Measurements from ENCODE around the gene AGPAT3. TPM values are rescaled to one million over a fixed set of nuclear protein-coding genes. Genes with fewer than 3 reads are reported as not detected.

Gene AGPAT3
- total RNA-seq, 1 donor from 2014 or later: 63.2 TPM

DNA sequence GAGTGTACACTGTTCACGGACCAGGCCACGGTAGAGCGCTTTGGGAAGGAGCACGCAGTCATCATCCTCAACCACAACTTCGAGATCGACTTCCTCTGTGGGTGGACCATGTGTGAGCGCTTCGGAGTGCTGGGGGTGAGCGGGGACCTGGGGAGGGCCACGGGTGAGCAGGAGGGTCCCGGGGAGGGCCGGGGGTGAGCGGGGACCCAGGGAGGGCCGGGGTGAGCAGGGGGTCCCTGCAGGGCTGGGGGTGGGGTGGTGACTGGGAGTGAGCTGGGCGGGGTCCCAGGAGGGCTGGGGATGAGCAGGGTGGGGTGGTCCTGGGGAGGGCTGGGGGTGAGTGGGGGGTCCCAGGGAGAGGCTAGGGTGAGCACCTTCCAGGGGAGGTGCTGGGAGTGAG, 103.0 kb downstream of the AGPAT3 start:
- Mint-ChIP-seq H3K36me3 (ENCODE audit: unreplicated experiment) (peaks cover 32% of the 10 kb centered on the region), H3K27ac (ENCODE audit: unreplicated experiment) (no peak overlapping the region)

DNA sequence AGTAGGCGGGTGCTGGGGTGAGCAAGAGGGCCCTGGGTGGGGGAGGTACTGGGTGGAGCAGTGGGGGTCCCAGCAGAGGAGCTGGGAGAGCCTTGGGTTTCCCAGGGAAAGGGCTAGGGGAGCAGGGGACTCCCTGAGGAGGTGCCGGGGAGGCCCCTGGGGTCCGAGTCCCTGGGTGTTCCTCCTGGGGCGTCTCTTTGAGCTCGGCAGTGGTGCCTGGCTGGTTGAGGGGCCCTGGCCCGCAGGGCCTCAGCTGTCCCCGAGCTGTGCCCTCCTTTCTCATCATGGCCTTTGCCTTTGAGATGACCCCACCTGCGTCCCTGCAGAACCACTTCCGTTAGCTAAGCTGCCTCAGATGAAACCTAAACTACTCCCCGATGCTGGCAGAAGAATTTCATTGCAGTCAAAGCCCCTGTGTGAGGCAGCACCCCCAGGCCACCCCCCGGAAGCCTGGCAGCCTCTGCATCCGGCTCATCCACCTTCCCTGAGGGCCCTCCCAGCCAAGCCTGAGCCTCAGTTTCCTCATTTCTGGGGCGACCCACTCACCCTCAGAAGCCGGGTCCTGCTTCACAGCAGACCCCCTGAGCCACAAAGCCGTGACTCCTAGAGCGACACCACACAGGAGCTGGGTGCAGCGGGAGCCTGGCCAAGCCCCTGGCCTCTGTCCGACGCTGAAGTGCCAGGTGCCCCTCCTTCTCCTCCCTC, 103.5 kb downstream of the AGPAT3 start:
- peaks cover 30% of the 10 kb centered on the region for H3K36me3 Mint-ChIP-seq (ENCODE audit: unreplicated experiment)
- H3K9me3 Mint-ChIP-seq (ENCODE audit: unreplicated experiment): no peaks in the 10 kb centered on the region
- no peak overlapping the region for H3K4me3 Mint-ChIP-seq (ENCODE audit: unreplicated experiment)
- H3K4me1 Mint-ChIP-seq (ENCODE audit: unreplicated experiment): no peaks in the 10 kb centered on the region
- DNase-seq (ENCODE audit: extremely low spot score, unreplicated experiment): no peak
- TF ChIP-seq, protein P1, sequence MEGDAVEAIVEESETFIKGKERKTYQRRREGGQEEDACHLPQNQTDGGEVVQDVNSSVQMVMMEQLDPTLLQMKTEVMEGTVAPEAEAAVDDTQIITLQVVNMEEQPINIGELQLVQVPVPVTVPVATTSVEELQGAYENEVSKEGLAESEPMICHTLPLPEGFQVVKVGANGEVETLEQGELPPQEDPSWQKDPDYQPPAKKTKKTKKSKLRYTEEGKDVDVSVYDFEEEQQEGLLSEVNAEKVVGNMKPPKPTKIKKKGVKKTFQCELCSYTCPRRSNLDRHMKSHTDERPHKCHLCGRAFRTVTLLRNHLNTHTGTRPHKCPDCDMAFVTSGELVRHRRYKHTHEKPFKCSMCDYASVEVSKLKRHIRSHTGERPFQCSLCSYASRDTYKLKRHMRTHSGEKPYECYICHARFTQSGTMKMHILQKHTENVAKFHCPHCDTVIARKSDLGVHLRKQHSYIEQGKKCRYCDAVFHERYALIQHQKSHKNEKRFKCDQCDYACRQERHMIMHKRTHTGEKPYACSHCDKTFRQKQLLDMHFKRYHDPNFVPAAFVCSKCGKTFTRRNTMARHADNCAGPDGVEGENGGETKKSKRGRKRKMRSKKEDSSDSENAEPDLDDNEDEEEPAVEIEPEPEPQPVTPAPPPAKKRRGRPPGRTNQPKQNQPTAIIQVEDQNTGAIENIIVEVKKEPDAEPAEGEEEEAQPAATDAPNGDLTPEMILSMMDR (IDR thresholded peaks at IDR 0.05): no peak
- H3K27me3 Mint-ChIP-seq (ENCODE audit: unreplicated experiment): no peaks in the 10 kb centered on the region
- no peak overlapping the region for H3K27ac Mint-ChIP-seq (ENCODE audit: unreplicated experiment)

More for the DNA sequence above, 103.0 kb downstream of the AGPAT3 start:
- no peak for DNase-seq (ENCODE audit: extremely low spot score, unreplicated experiment)
- no peak overlapping the region for H3K4me3 Mint-ChIP-seq (ENCODE audit: unreplicated experiment)
- TF ChIP-seq, protein P1 (IDR thresholded peaks at IDR 0.05): no peak
- H3K9me3 Mint-ChIP-seq (ENCODE audit: unreplicated experiment): no peaks in the 10 kb centered on the region
- H3K4me1 Mint-ChIP-seq (ENCODE audit: unreplicated experiment): no peaks in the 10 kb centered on the region
- no peaks in the 10 kb centered on the region for H3K27me3 Mint-ChIP-seq (ENCODE audit: unreplicated experiment)

DNA sequence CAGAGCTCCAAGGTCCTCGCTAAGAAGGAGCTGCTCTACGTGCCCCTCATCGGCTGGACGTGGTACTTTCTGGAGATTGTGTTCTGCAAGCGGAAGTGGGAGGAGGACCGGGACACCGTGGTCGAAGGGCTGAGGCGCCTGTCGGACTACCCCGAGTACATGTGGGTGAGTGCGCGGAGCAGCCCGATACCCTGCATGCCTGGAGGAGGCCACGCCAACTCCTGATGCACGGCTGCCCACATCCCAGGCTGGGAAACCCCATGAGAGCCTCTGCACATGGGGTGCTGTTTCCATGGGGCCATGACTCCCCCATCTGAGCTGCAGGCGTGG, 104.1 kb downstream of the AGPAT3 start:
- Mint-ChIP-seq H3K27ac (ENCODE audit: unreplicated experiment) (no peak overlapping the region), H3K9me3 (ENCODE audit: unreplicated experiment) (no peaks in the 10 kb centered on the region), H3K4me3 (ENCODE audit: unreplicated experiment) (no peak overlapping the region), H3K27me3 (ENCODE audit: unreplicated experiment) (no peaks in the 10 kb centered on the region), H3K36me3 (ENCODE audit: unreplicated experiment) (peaks cover 26% of the 10 kb centered on the region), H3K4me1 (ENCODE audit: unreplicated experiment) (no peaks in the 10 kb centered on the region)
- DNase-seq (ENCODE audit: extremely low spot score, unreplicated experiment): no peak
- TF ChIP-seq, protein P1 (IDR thresholded peaks at IDR 0.05): no peak

DNA sequence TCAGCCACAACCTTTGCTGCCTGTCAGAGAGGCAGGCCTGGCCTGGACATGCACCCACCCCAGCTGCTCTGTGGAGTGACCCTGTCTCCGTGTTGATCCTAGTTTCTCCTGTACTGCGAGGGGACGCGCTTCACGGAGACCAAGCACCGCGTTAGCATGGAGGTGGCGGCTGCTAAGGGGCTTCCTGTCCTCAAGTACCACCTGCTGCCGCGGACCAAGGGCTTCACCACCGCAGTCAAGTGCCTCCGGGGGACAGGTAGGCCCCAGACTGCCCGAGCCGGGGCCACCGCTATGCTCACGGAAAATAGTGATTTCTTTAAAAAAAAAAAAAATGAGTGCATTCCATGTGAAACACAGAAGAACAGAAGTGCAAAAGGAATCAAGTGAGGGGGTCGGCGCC, 105.5 kb downstream of the AGPAT3 start:
- Mint-ChIP-seq H3K27ac (ENCODE audit: unreplicated experiment) (no peak overlapping the region), H3K36me3 (ENCODE audit: unreplicated experiment) (peaks cover 26% of the 10 kb centered on the region), H3K9me3 (ENCODE audit: unreplicated experiment) (no peaks in the 10 kb centered on the region), H3K4me1 (ENCODE audit: unreplicated experiment) (peaks cover 3% of the 10 kb centered on the region), H3K27me3 (ENCODE audit: unreplicated experiment) (no peaks in the 10 kb centered on the region), H3K4me3 (ENCODE audit: unreplicated experiment) (no peak overlapping the region)
- TF ChIP-seq, protein P1 (IDR thresholded peaks at IDR 0.05): no peak
- no peak for DNase-seq (ENCODE audit: extremely low spot score, unreplicated experiment)

DNA sequence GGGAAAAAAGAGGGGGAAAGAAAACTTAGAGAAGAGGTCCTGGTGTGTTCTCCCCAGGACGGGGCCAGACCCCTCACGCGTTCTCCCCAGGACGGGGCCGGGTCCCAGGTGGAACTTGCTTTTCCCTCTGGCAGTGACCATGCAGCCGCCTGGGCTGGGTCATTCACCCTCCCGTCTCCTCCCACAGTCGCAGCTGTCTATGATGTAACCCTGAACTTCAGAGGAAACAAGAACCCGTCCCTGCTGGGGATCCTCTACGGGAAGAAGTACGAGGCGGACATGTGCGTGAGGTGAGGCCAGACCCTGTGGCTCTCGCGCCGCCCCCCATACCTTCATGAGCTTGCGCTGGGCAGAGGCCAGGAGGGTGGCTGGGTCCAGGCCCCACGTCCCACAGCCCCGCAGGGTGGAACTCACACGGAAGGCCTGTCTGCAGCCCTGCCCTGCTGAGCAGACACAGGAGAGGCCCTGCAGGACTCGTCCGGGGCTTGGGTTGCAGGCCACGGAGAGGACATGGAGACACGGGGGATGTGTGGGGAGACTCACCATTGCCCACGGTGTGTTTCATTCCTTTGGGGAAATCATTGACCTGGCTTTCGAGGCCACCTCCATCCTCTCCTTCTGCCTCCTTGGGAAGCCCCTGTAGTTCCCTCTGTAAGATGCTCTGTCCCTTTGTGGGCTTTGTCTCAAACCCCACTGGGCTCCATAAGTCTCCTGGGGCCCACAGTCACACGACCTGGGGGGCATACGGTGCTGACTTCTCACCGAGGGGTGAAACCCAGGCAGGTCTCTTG, 106.4 kb downstream of the AGPAT3 start:
- no peaks in the 10 kb centered on the region for H3K9me3 Mint-ChIP-seq (ENCODE audit: unreplicated experiment)
- H3K4me3 Mint-ChIP-seq (ENCODE audit: unreplicated experiment): no peak overlapping the region

More for the DNA sequence above, 106.4 kb downstream of the AGPAT3 start:
- peaks cover 28% of the 10 kb centered on the region for H3K36me3 Mint-ChIP-seq (ENCODE audit: unreplicated experiment)
- TF ChIP-seq, protein P1 (IDR thresholded peaks at IDR 0.05): no peak
- peaks cover 5% of the 10 kb centered on the region for H3K4me1 Mint-ChIP-seq (ENCODE audit: unreplicated experiment)
- no peak overlapping the region for H3K27ac Mint-ChIP-seq (ENCODE audit: unreplicated experiment)
- no peaks in the 10 kb centered on the region for H3K27me3 Mint-ChIP-seq (ENCODE audit: unreplicated experiment)
- DNase-seq (ENCODE audit: extremely low spot score, unreplicated experiment): no peak

Measured in osteocyte (in vitro differentiated cells).